Parathyroid adenoma (tissue), 2 donors: Measurements from ENCODE around the gene NRG4.
"Not testable (repeated sequence)": the region's sequence is repeated elsewhere in the genome, so short reads cannot be mapped to it uniquely, and the experiment has no call there.

ENCODE experiments used
- H2AFZ ChIP-seq: fragments of 300-600 bp; sonication (generic); one replicate; pipeline ENCODE4 v1.7.0; 2017; ENCODE audit warnings: antibody characterized with exemption, mild to moderate bottlenecking
- H3K27ac ChIP-seq: fragments of 300-600 bp; sonication (generic); one replicate; pipeline ENCODE4 v1.7.0; 2017
- H3K27me3 ChIP-seq: fragments of 300-600 bp; sonication (generic); one replicate; pipeline ENCODE4 v1.7.0; 2017; ENCODE audit warnings: low read length; ENCODE audit not compliant: control insufficient read depth, insufficient read depth
- H3K36me3 ChIP-seq: fragments of 300-600 bp; sonication (generic); one replicate; pipeline ENCODE4 v1.7.0; 2017; ENCODE audit warnings: low read length; ENCODE audit not compliant: control insufficient read depth, insufficient read depth
- H3K4me1 ChIP-seq: fragments of 300-600 bp; sonication (generic); one replicate; pipeline ENCODE4 v1.7.0; 2017; ENCODE audit warnings: control low read depth
- H3K4me2 ChIP-seq: fragments of 300-600 bp; sonication (generic); one replicate; pipeline ENCODE4 v1.7.0; 2017; ENCODE audit warnings: low read length
- H3K4me3 ChIP-seq: fragments of 300-600 bp; sonication (generic); one replicate; pipeline ENCODE4 v1.7.0; 2017; ENCODE audit warnings: low read depth, low read length
- H3K79me2 ChIP-seq: fragments of 300-600 bp; sonication (generic); one replicate; pipeline ENCODE4 v1.7.0; 2017; ENCODE audit warnings: control low read depth
- H3K9ac ChIP-seq: fragments of 300-600 bp; sonication (generic); one replicate; pipeline ENCODE4 v1.7.0; 2017; ENCODE audit warnings: mild to moderate bottlenecking
- H3K9me3 ChIP-seq: fragments of 300-600 bp; sonication (generic); one replicate; pipeline ENCODE4 v1.7.0; 2017; ENCODE audit warnings: low read length; ENCODE audit not compliant: control insufficient read depth
- CTCF ChIP-seq: fragments of 300-600 bp; sonication (generic); IDR thresholded peaks from one replicate; pipeline ENCODE4 v1.7.0; 2017; ENCODE audit warnings: antibody characterized with exemption, mild to moderate bottlenecking
- donor health status: primary hyperparathyroidism.

NRG4 gene

GRCh38 chr15:76058714-76059319 lies 46.6 kb upstream of the NRG4 start:
- no peaks in the 10 kb centered on the region for H3K36me3 ChIP-seq
- no peak overlapping the region for H3K9ac ChIP-seq
- H3K4me1 ChIP-seq = no peaks in the 10 kb centered on the region
- no peak overlapping the region for H3K27ac ChIP-seq
- H2AFZ ChIP-seq = peak overlapping the region; percentile 62
- H3K4me2 ChIP-seq = peak overlapping the region; percentile 74
- no peaks in the 10 kb centered on the region for H3K27me3 ChIP-seq
- H3K4me3 ChIP-seq = peak overlapping the region; percentile 57
- no peak for TF ChIP-seq CTCF
- no peaks in the 10 kb centered on the region for H3K79me2 ChIP-seq
- H3K9me3 ChIP-seq = no peaks in the 10 kb centered on the region

GRCh38 chr15:76057332-76058000 lies 45.2 kb upstream of the NRG4 start:
- Histone ChIP-seq H3K79me2 (no peaks in the 10 kb centered on the region), H2AFZ (peak overlapping the region; percentile 60), H3K9ac (no peak overlapping the region), H3K27me3 (no peaks in the 10 kb centered on the region), H3K4me1 (no peaks in the 10 kb centered on the region), H3K36me3 (no peaks in the 10 kb centered on the region), H3K4me3 (no peak overlapping the region), H3K9me3 (no peaks in the 10 kb centered on the region), H3K27ac (no peak overlapping the region), H3K4me2 (peak overlapping the region; percentile 58)
- TF ChIP-seq CTCF = peak; percentile 56

GRCh38 chr15:76056931-76057330 lies 44.7 kb upstream of the NRG4 start:
- Histone ChIP-seq H3K4me2 (no peak overlapping the region), H3K9me3 (no peaks in the 10 kb centered on the region), H3K4me3 (no peak overlapping the region), H3K79me2 (no peaks in the 10 kb centered on the region), H3K9ac (no peak overlapping the region), H3K27ac (no peak overlapping the region), H3K36me3 (no peaks in the 10 kb centered on the region), H3K27me3 (no peaks in the 10 kb centered on the region), H2AFZ (no peak overlapping the region), H3K4me1 (no peaks in the 10 kb centered on the region)
- no peak for TF ChIP-seq CTCF

- not testable (repeated sequence) for H3K36me3 ChIP-seq, H3K27ac ChIP-seq, H3K27me3 ChIP-seq, H2AFZ ChIP-seq, H3K4me2 ChIP-seq, H3K4me1 ChIP-seq, H3K4me3 ChIP-seq, H3K9ac ChIP-seq, H3K79me2 ChIP-seq, H3K9me3 ChIP-seq
Observed at GRCh38 chr15:76054201-76054600, 42.0 kb upstream of the NRG4 start.

GRCh38 chr15:76038512-76038911 lies 26.3 kb upstream of the NRG4 start:
- H3K27ac ChIP-seq = no peak overlapping the region
- no peak overlapping the region for H3K4me3 ChIP-seq
- no peak overlapping the region for H2AFZ ChIP-seq
- no peaks in the 10 kb centered on the region for H3K79me2 ChIP-seq
- no peaks in the 10 kb centered on the region for H3K36me3 ChIP-seq
- no peak overlapping the region for H3K9ac ChIP-seq
- no peaks in the 10 kb centered on the region for H3K9me3 ChIP-seq
- H3K4me2 ChIP-seq = no peak overlapping the region
- no peaks in the 10 kb centered on the region for H3K4me1 ChIP-seq
- no peaks in the 10 kb centered on the region for H3K27me3 ChIP-seq
- TF ChIP-seq CTCF = no peak
